Mesenchymal stem cell (in vitro differentiated cells and primary cell): ENCODE results near the gene SFT2D3.
A peak's percentile ranks its signal among the peaks of the same experiment; 100 is the strongest.

Experiments
- DNase-seq: peaks from one replicate; pipeline ENCODE4 v3.0.0-alpha.2; 2013
- H2AFZ ChIP-seq: one replicate; pipeline ENCODE4 v1.6.1; 2013; ENCODE audit warnings: low read depth, mild to moderate bottlenecking, control low read depth, inconsistent platforms, low read length, moderate library complexity
- H2AK5ac ChIP-seq: 2 replicates; pipeline ENCODE4 v1.6.1; 2013; ENCODE audit warnings: low read length, moderate library complexity, mild to moderate bottlenecking, inconsistent platforms; ENCODE audit not compliant: severe bottlenecking
- H2BK120ac ChIP-seq: one replicate; pipeline ENCODE4 v1.6.1; 2013; ENCODE audit warnings: low read depth, mild to moderate bottlenecking, inconsistent platforms, low read length, moderate library complexity
- H2BK12ac ChIP-seq, 2 experiments: one replicate each; pipeline ENCODE4 v1.6.1; 2013; ENCODE audit warnings: inconsistent platforms in 2 of 2, low read length in 2 of 2, mild to moderate bottlenecking in 2 of 2, moderate library complexity in 2 of 2, control low read depth in 1 of 2
- H2BK15ac ChIP-seq: one replicate; pipeline ENCODE4 v1.6.1; 2013; ENCODE audit warnings: mild to moderate bottlenecking, low read depth, inconsistent platforms; ENCODE audit not compliant: poor library complexity, severe bottlenecking
- H2BK5ac ChIP-seq: 2 replicates; pipeline ENCODE4 v1.6.1; 2013; ENCODE audit warnings: low read depth, mild to moderate bottlenecking, low read length, control low read depth, inconsistent platforms; ENCODE audit not compliant: poor library complexity, severe bottlenecking
- H3K14ac ChIP-seq, 2 experiments: one replicate each; pipeline ENCODE4 v1.6.1; 2013; ENCODE audit warnings: inconsistent platforms in 2 of 2, low read length in 2 of 2, control low read depth in 1 of 2, mild to moderate bottlenecking in 1 of 2, moderate library complexity in 1 of 2
- H3K18ac ChIP-seq, 2 experiments: one replicate each; pipeline ENCODE4 v1.6.1; 2013; ENCODE audit warnings: inconsistent platforms in 2 of 2, low read length in 2 of 2, control low read depth in 1 of 2, low read depth in 1 of 2, mild to moderate bottlenecking in 1 of 2
- H3K23ac ChIP-seq, 2 experiments: one replicate each; pipeline ENCODE4 v1.6.1; 2013; ENCODE audit warnings: inconsistent platforms in 2 of 2, low read length in 2 of 2, mild to moderate bottlenecking in 2 of 2, moderate library complexity in 2 of 2, control low read depth in 1 of 2
- H3K27ac ChIP-seq: 2 replicates; pipeline ENCODE4 v1.5.1; 2013; ENCODE audit warnings: mild to moderate bottlenecking, moderate library complexity, low read length, control low read depth, inconsistent platforms; ENCODE audit not compliant: poor library complexity, severe bottlenecking
- H3K27me3 ChIP-seq, 2 experiments: 2 replicates each; pipeline versions ENCODE4 v1.6.1 to v1.7.0; 2013; ENCODE audit warnings: low read length in 2 of 2, mild to moderate bottlenecking in 2 of 2, moderate library complexity in 2 of 2, control low read depth in 1 of 2, inconsistent platforms in 1 of 2; ENCODE audit not compliant: control insufficient read depth in 1 of 2, insufficient read depth in 1 of 2
- H3K36me3 ChIP-seq, 2 experiments: 2 replicates each; pipeline versions ENCODE4 v1.6.1 to v1.7.0; 2013; ENCODE audit warnings: low read length in 2 of 2, control low read depth in 1 of 2, inconsistent platforms in 1 of 2, low read depth in 1 of 2, mild to moderate bottlenecking in 1 of 2; ENCODE audit not compliant: insufficient read depth in 2 of 2, control insufficient read depth in 1 of 2
- H3K4ac ChIP-seq, 2 experiments: one replicate each; pipeline ENCODE4 v1.6.1; 2013; ENCODE audit warnings: inconsistent platforms in 2 of 2, low read length in 2 of 2, mild to moderate bottlenecking in 2 of 2, moderate library complexity in 2 of 2, control low read depth in 1 of 2, low read depth in 1 of 2
- H3K4me1 ChIP-seq: 2 replicates; pipeline ENCODE4 v1.6.1; 2013; ENCODE audit warnings: low read depth, low read length, control low read depth; ENCODE audit not compliant: control insufficient read depth, insufficient read depth
- H3K4me2 ChIP-seq: 2 replicates; pipeline ENCODE4 v1.6.1; 2013; ENCODE audit warnings: low read length, mild to moderate bottlenecking, inconsistent platforms; ENCODE audit not compliant: poor library complexity, severe bottlenecking
- H3K4me3 ChIP-seq, 2 experiments: 2 replicates each; pipeline versions ENCODE4 v1.5.1 to v1.7.0; 2013; ENCODE audit warnings: low read length in 2 of 2, mild to moderate bottlenecking in 2 of 2, control low read depth in 1 of 2, low read depth in 1 of 2; ENCODE audit not compliant: insufficient read depth in 1 of 2
- H3K79me1 ChIP-seq: replicated peaks from 2 replicates; pipeline ENCODE4 v1.6.1; 2013; ENCODE audit warnings: mild to moderate bottlenecking, control low read depth, low read length, inconsistent platforms; ENCODE audit not compliant: poor library complexity, severe bottlenecking
- H3K9ac ChIP-seq: 2 replicates; pipeline ENCODE4 v1.7.0; 2013; ENCODE audit warnings: mild to moderate bottlenecking, low read length, moderate library complexity
- H3K9me3 ChIP-seq: 2 replicates; pipeline ENCODE4 v1.7.0; 2013; ENCODE audit warnings: mild to moderate bottlenecking, low read length; ENCODE audit not compliant: control insufficient read depth
- H4K8ac ChIP-seq: one replicate; pipeline ENCODE4 v1.6.1; 2013; ENCODE audit warnings: inconsistent platforms, mild to moderate bottlenecking, low read length, moderate library complexity
- H4K91ac ChIP-seq: one replicate; pipeline ENCODE4 v1.6.1; 2013; ENCODE audit warnings: mild to moderate bottlenecking, low read length, inconsistent platforms
- WGBS: methylation state at CpG from one replicate; pipeline ENCODE4 v1.1.7; 2013; ENCODE audit warnings: mixed read lengths; 5-methylcytosine and 5-hydroxymethylcytosine counted together

SFT2D3 gene

GRCh38 chr2:127672341-127673224 lies 28.7 kb upstream of the SFT2D3 start:
- Histone ChIP-seq H3K4me2 (no peak overlapping the region), H3K18ac (no peak overlapping the region), H3K9me3 (peaks cover 1% of the 10 kb centered on the region), H2BK120ac (no peak overlapping the region), H3K4me1 (peaks cover 26% of the 10 kb centered on the region), H2BK12ac (no peak overlapping the region), H3K79me1 (peaks cover 11% of the 10 kb centered on the region), H3K23ac (no peak overlapping the region), H3K4me3 (peak overlapping the region in 1 of 2 experiments; percentile 72), H3K14ac (peak overlapping the region in 1 of 2 experiments; percentile 48), H3K4ac (peak overlapping the region in 1 of 2 experiments; percentile 58), H2BK15ac (no peak overlapping the region), H2AFZ (peak overlapping the region; percentile 23), H2AK5ac (no peak overlapping the region), H3K27me3 (peaks cover 12 to 28% of the 10 kb centered on the region in 2 experiments), H2BK5ac (no peak overlapping the region), H3K9ac (peak overlapping the region; percentile 65), H3K36me3 (peaks cover 0 to 17% of the 10 kb centered on the region in 2 experiments), H4K91ac (no peak overlapping the region), H3K27ac (no peak overlapping the region), H4K8ac (peak overlapping the region; percentile 12)
- no peak for DNase-seq
- WGBS = 90% methylated on average over 19 of the region's 20 CpGs

- H2BK5ac ChIP-seq = no peak overlapping the region
- 88% methylated on average over 17 of the region's 17 CpGs for WGBS
- peak overlapping the region; percentile 36 for H3K4me2 ChIP-seq
- peak overlapping the region; percentile 65 for H3K9ac ChIP-seq
- H3K27me3 ChIP-seq = peaks cover 21 to 37% of the 10 kb centered on the region in 2 experiments
- peak overlapping the region in 1 of 2 experiments; percentile 72 for H3K4me3 ChIP-seq
- peak overlapping the region; percentile 23 to 68 for H3K18ac ChIP-seq
- H3K4ac ChIP-seq = peak overlapping the region in 1 of 2 experiments; percentile 21
- H2BK12ac ChIP-seq = peak overlapping the region in 1 of 2 experiments; percentile 42
- peak overlapping the region; percentile 74 for H2AFZ ChIP-seq
- peaks cover 26% of the 10 kb centered on the region for H3K4me1 ChIP-seq
- H2BK120ac ChIP-seq = no peak overlapping the region
- H2AK5ac ChIP-seq = no peak overlapping the region
- no peak overlapping the region for H3K27ac ChIP-seq
- no peak overlapping the region for H3K14ac ChIP-seq
- peaks cover 0 to 17% of the 10 kb centered on the region in 2 experiments for H3K36me3 ChIP-seq
- peaks cover 11% of the 10 kb centered on the region for H3K79me1 ChIP-seq
- DNase-seq = no peak
- H3K9me3 ChIP-seq = no peaks in the 10 kb centered on the region
- peak overlapping the region in 1 of 2 experiments; percentile 46 for H3K23ac ChIP-seq
- no peak overlapping the region for H2BK15ac ChIP-seq
- H4K91ac ChIP-seq = peak overlapping the region; percentile 22
- H4K8ac ChIP-seq = no peak overlapping the region
These were observed 27.8 kb upstream of the SFT2D3 start for GRCh38 chr2:127673291-127674069.

- Histone ChIP-seq H2AFZ (peak overlapping the region; percentile 82), H3K23ac (peak overlapping the region in 1 of 2 experiments; percentile 64), H2BK120ac (peak overlapping the region; percentile 84), H3K79me1 (peaks cover 8% of the 10 kb centered on the region), H3K4me2 (peak overlapping the region; percentile 98), H2BK15ac (peak overlapping the region; percentile 99), H3K9ac (peak overlapping the region; percentile 65), H2AK5ac (no peak overlapping the region), H3K18ac (peak overlapping the region; percentile 52 to 85), H3K27me3 (peaks cover 23 to 45% of the 10 kb centered on the region in 2 experiments), H3K36me3 (peaks cover 0 to 17% of the 10 kb centered on the region in 2 experiments), H4K8ac (peak overlapping the region; percentile 75), H3K4ac (peak overlapping the region; percentile 32 to 36), H3K27ac (no peak overlapping the region), H4K91ac (peak overlapping the region; percentile 88), H3K4me1 (peaks cover 26% of the 10 kb centered on the region), H3K9me3 (no peaks in the 10 kb centered on the region), H3K14ac (peak overlapping the region in 1 of 2 experiments; percentile 63), H3K4me3 (peak overlapping the region; percentile 72 to 74), H2BK5ac (peak overlapping the region; percentile 24), H2BK12ac (peak overlapping the region in 1 of 2 experiments; percentile 56)
- DNase-seq = peak; percentile 26
- 3% methylated on average over 59 of the region's 72 CpGs for WGBS
These were observed 26.8 kb upstream of the SFT2D3 start for GRCh38 chr2:127674241-127675209.
